ENCODE results near the gene CALR3.

The CALR3 gene

DNA sequence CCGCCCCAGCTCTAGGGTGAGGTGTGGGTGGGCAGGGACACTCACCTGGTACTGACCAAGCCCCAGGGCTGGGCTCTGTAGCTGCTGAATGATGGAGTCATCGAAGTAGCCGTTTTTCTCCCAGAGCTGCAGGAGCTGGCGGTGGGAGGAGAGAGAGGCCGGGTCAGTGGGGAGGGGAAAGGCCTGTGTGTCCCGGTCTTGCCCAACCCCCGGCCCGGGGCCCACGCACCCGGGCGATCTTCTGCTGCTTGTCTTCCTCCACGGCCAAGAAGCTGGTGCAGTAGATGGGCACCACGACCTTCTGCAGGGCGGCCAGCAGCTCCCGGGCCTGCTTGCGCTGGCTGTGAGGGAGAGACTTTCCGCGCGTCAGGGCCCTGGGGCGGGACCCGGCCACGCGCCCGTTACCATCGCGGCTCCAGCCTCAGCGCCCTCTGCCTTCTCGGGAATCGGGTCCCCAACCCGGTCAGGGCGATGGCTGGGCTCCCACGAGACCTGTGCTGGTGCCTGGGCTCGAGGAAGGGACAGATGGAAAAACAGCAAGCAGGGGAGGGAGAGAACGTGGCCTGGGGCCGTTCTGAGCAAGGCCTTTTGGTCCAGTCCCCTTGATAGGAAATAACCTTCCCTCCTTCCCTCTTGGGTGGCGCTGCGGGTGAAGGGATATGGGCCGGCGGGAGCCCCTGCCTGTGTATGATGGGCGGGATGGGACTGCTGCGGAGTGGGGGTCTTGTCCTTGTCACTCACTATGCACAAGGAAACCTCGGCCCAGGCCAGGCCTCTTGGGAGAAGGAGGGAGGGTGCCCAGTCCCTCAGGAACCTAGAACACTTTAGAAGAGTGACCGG is 34.8 kb upstream of the CALR3 start:
- H3K4me3 ChIP-seq (ENCODE audit: control insufficient read depth, low read depth, low read length) = no peak overlapping the region
- DNase-seq (ENCODE audit: low read depth) = no peak
- TF ChIP-seq, protein P1, sequence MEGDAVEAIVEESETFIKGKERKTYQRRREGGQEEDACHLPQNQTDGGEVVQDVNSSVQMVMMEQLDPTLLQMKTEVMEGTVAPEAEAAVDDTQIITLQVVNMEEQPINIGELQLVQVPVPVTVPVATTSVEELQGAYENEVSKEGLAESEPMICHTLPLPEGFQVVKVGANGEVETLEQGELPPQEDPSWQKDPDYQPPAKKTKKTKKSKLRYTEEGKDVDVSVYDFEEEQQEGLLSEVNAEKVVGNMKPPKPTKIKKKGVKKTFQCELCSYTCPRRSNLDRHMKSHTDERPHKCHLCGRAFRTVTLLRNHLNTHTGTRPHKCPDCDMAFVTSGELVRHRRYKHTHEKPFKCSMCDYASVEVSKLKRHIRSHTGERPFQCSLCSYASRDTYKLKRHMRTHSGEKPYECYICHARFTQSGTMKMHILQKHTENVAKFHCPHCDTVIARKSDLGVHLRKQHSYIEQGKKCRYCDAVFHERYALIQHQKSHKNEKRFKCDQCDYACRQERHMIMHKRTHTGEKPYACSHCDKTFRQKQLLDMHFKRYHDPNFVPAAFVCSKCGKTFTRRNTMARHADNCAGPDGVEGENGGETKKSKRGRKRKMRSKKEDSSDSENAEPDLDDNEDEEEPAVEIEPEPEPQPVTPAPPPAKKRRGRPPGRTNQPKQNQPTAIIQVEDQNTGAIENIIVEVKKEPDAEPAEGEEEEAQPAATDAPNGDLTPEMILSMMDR (IDR thresholded peaks at IDR 0.05; ENCODE audit: control insufficient read depth, insufficient read depth, low read depth, low read length, missing control alignments) = no peak

DNA sequence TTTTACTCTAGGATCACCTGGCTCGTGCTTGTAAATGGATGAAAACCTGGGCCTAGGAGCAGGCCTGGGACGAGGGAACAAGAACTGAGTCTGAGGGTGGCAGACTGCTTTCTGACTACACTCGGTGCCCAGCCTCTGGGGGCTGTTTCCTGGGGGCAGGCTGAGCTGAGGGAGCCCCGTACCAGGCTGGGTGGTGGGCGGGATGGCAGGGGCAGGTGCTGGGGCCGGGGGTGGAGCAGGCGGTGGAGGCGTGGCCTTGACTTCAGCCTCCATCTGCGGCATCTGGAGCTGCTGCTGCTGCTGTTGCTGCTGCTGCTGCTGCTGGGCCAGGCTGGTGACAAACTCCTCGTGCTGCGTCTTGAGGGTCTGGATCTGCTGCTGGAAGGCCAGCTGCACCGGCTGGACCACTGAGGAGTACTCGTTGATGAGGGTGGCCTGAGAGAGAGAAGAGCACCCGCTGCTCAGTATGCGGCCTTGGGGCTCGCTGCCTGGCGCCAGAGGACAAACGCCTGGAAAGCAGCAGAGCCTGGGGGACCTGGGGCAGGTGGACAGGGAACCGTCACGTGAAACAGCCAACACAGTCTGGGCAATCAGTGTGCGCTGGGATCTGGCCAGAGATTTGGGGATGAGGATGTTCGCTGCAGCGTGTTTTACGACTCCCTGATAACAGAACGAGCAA is 33.6 kb upstream of the CALR3 start:
- TF ChIP-seq, protein P1 (IDR thresholded peaks at IDR 0.05; ENCODE audit: control insufficient read depth, insufficient read depth, low read depth, low read length, missing control alignments) = no peak
- no peak for DNase-seq (ENCODE audit: low read depth)
- no peak overlapping the region for H3K4me3 ChIP-seq (ENCODE audit: control insufficient read depth, low read depth, low read length)

DNA sequence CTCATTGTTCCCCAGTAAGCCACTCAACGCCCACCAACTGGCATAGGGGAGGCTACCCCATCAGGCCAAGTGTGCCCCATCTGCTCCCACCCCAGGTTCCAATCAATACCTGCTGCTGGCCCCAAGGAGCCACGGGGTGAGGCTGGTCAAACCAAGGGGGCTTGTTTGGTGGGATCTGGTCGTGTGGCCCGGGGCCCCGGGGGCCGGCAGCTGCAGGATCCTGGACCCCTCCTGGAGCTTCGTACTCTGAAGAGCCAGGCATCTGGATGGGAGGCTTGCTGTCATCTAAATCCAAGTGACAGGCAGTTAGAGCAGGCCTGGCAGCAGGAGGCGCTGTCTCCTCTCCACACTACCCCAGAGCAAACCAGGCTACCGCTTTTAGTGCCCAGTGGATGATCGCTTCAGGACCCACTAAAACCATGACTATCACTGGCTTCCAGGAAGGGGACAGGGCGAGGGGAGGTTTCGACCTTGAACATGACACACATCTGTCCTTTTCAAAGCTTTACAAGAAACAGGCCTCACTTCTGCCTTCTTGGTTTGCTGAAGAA is 32.1 kb upstream of the CALR3 start:
- no peak for DNase-seq (ENCODE audit: low read depth)
- TF ChIP-seq, protein P1 (IDR thresholded peaks at IDR 0.05; ENCODE audit: control insufficient read depth, insufficient read depth, low read depth, low read length, missing control alignments) = peak; percentile 32
- no peak overlapping the region for H3K4me3 ChIP-seq (ENCODE audit: control insufficient read depth, low read depth, low read length)

DNA sequence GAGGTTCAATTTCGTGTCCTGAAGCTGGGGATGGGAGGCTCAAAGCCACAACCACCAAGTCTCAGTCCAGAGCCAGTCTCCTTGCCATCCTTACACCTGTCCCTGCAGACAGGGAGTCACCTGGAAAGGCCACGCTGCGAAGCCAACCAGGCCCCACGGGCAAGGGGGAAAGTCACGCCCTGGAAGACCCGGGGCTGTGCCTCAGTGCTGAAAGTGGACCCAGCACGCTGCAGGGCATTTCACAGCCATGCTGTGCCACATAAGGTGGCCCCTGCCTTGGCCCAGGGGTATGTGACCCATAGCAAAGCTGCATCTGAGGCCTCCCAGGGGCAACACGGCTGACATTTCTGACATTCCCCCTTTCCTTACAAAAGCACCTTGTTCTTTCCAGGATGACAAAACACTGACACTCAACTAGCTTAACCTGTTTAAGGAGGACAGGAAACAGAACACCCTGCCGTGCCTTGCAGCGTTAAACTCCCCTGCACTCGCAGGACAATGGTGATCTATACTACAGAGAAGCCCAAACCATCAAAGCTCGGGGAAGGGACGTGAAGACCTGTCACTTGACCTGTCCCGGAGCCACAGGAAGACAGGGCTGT is 31.5 kb upstream of the CALR3 start:
- DNase-seq (ENCODE audit: low read depth) = no peak
- TF ChIP-seq, protein P1 (IDR thresholded peaks at IDR 0.05; ENCODE audit: control insufficient read depth, insufficient read depth, low read depth, low read length, missing control alignments) = no peak
- H3K4me3 ChIP-seq (ENCODE audit: control insufficient read depth, low read depth, low read length) = no peak overlapping the region

DNA sequence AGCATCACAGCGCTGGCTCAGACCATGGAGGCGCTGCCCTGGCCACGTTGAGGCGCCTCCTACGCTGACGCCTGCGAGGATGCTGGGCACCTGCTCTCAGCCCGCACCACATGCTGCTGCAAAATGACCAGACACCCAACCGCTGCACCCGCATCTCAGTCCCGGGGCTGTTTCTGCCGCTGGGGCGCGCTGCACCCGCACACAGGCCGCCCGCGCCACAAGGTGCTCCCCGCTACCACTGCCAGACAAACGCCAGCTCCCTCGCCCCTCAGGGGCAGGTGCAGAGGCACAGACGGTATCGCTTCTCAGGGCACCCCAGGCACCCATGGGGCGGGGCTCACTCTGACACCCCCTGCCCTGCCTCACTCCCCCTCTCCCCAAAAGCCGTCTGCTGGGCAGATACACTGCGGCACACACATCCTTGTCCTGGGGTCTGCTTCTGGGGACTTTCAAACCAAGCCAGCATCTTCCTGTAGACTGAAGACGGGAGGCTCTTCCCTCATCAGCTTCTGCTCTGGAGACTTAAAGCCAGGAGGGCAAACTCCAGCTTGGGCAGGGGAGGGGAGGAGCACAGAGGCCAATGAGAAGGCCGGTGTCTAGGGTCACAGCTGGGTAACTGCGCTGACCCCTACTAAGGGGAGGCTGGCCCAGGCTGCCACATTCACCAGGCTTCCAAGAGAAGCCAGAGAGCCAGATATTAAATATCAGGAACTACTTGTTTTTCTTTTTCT is 29.9 kb upstream of the CALR3 start:
- no peak for DNase-seq (ENCODE audit: low read depth)
- H3K4me3 ChIP-seq (ENCODE audit: control insufficient read depth, low read depth, low read length) = no peak overlapping the region
- TF ChIP-seq, protein P1 (IDR thresholded peaks at IDR 0.05; ENCODE audit: control insufficient read depth, insufficient read depth, low read depth, low read length, missing control alignments) = no peak
